Measurements from ENCODE around the gene PIAS2.
"Not testable (repeated sequence)": the region's sequence is repeated elsewhere in the genome, so short reads cannot be mapped to it uniquely, and the experiment has no call there.

Gene PIAS2

DNA sequence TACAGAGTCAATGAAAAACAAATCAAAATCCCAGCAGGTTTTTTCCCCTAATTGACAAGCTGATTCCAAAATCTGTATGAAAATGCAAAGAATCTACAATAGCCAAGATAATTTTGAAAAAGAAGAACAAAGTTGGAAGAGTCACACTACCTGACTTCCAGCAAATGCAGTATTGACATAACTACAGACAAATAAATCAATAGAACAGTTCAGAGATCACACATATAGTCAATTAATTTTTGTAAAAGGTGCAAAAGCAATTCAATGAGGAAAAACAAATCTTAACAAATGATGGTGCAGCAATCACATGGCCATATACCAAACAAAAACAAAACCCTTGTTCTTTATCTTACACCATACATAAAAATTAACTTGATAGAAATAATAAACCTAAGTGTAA lies 85.9 kb downstream of the PIAS2 start:
- no peak for DNase-seq

DNA sequence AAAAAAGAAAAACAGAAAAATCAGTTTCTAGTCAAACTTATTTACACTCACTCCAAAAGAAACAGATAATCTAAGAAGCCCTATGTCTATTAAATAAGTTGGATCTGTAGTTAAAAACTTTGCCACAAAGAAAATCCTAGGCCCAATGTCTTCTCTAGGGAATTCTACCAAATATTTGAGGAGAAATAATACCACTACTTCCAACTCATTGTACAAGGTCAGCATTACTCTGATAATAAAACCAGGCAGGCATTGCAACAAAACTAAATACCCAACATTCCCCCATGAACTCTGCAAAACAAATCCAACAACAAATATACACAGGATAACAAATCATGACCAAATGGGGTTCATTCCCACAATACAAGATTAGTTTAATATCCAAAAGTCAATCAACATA lies 86.7 kb downstream of the PIAS2 start:
- no peak for DNase-seq

DNA sequence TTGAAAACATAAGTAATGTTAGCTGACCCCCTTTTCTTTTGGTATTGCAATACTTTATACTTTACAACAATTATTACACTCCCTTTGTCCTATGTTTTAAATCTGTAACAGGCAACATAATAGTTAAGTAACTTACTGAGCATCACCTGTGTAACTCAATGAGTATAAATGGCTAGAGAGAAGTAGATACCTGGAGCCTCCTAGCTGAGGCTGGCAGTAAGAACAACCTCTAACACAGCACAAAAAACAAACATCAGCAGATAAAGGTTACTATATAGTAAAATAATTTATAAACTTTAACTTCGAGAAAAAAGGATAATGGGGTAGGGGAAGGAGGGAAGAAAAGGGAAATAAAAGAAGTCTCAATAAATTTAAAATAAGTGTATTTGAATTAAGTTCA lies 87.4 kb downstream of the PIAS2 start:
- DNase-seq, result no peak

DNA sequence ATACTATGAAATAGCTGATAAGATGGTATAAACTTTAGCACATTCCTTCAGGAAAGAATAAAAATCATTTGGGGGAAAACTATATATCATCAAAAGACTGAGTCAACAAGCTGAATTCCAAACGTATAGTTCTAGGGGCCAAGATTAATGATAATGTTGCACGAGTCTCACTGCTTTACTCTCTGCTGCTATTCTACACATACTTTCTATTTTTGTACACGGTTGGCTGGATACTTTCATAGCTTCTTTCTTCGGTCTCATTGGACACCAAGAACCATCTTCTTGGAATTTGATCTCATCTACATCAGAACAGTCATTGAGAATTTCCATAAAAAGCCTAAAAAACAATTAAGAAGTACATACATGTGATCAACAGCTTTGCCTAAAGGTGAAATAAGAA lies 87.8 kb downstream of the PIAS2 start:
- no peak for DNase-seq

DNA sequence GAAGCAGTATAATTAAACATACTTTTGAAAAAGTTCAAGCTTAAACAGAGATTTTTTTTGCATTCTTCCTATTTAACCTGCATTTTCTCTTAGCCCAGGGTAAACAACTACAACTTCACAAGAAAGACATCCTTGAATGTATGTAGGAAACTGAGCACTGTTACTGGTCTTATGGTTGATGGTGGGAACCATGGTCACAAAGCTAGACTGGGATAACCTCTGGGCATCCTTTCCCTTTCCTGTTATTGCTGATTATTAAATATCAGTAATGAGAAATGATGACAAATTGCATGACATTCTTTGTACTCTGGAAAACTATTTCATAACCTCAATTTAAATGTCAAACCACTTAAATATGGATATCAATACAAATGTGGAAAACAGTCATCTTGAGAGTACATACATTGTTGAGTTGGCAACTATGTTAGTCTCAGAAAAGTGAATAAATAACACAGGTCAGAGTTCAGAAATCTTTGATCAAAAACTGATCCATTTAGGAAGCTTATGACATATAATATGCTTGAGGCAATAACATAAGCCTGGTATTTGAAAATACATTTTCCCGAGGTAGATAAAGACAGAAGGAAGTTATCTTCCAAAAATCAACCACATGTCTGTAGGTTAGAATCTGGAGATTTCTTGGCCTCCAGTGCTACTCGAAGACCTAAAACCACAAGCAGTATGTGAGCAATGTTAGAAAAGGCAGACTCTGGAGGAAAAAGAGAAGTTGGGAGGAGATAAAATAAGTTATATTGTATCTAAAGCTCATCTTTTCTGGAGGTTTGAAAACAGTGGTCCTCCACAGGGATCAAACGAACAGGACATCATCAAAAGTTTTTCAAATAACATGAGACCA lies 95.2 kb downstream of the PIAS2 start:
- DNase-seq, result no peak

DNA sequence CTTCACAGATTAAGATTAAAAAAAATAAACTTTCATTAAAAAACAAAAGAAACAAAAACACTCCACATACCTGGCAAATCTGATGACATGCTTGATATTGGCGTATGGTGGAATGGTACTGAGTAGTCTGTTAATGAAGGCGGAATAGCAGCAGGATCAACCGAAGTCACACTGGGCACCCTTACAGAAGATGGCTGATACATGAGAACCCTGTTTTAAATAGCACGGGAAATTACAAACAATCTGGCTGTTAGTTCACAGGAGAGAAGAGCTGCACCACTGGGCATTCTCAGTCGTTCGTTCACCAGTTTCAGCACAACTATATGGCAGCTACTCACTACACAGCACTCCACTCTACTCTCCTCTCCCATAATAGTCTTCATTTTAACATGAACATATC lies 96.4 kb downstream of the PIAS2 start:
- DNase-seq, result no peak

DNA sequence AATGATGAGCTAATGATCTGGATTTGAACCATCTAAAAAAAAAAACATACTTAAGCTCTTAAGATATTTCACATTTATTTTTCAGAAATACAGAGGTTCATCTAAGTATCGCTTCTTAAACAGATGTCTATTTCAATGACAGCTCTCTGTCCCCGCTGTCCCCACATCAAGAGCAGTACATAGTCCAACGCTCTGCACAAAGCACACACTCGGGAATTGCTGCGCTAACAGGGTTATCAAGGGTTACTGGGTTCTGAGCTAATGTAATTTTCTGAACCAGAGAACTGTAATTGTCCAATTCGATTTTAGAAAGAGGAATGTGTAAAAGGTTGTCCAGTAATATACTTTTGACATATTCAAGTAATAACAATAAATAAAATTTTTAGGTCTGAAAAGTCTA lies 101.6 kb downstream of the PIAS2 start:
- no peak for DNase-seq

DNA sequence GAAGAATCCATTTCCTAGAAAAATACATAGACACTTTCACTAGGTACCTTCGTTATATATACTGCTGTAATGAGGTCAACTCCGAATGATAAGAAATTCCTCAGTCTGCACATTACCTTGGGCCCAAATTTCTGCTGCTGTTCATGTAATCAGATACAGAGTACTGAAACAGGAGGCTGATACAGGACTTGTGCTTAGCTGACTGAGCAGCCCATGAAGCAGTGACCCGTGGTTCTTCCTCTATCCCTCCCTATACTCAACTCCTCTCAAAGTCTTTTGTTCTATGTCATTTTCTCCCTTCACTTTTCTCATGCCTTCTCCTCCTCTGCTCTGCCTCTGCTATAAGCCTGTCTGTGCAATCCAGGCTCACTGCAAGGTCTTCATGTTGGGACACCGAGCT lies 102.9 kb downstream of the PIAS2 start:
- no peak for DNase-seq

DNA sequence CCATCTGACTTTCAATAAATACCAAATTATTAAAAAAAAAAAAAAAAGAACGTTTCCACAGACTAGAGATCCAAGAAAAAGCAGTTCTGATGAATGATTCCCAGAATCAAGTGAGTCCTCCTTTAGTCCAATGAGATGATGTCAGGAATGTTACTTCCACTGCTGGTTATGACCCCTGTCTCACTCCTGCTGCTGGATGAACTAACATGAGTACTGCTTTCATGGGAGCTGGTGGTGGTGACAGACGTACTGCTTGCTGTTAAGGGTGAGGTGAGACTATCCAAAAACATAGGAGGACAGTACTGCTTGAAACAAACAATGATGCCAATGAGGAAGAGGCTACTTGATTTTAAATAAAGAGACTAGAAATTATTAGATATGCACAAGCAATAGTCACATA lies 105.0 kb downstream of the PIAS2 start:
- no peak for DNase-seq

DNA sequence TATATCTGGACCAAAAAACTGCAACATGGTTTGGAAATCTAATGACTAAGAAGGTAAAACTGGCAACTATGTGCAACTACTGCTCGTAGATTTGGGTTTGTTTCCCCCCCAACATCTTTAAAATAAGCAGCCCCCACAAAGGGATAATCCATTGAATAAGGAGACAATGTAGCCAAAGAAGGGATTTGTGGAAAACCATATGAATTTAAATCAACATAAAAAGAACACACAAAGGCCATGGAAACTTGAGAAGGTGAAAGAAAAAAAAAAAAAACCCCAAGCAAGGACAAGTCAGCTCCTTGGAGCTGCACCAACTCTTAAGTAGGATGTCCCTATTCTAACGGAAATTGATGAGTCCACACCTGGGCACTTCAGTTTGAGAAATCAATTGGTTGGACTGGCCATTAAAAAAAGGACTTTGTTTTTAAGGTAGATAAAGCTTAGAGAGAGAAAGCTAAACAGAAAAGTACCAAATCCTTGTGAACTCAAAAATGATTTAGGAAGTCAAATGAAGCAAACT lies 106.8 kb downstream of the PIAS2 start:
- no peak for DNase-seq

DNA sequence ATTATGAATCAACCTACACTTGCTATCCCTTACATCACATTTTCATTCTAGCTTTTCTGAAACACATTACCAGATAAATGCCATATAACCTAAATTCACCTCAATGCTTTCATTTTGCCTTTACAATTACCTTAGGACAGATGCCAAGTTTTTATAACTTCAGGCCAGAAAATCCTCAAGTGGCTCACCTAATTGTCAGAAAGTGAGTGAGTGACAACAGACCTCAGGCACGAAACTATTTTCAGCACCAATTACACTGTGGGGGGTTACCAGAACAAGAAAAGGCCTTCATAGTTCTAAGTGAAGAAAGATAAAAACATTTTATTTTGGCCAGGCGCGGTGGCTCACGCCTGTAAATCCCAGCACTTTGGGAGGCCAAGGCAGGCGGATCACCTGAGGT lies 108.2 kb downstream of the PIAS2 start:
- DNase-seq, result no peak

DNA sequence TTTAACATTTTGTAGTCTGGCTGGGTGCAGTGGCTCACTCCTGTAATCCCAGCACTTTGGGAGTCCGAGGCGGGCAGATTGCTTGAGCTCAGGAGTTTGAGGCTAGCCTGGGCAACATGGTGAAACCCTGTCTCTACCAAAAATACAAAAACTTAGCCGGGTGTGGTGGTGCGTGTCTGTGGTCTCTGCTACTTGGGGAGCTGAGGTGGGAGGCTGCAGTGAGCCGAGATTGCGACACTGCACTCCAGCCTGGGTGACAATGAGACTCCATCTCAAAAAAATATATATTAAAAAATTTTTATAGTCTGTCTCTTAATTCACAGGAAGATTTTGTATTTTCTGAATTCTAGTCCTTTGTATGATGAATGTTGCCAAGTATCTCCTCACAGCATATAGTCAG lies 121.4 kb downstream of the PIAS2 start:
- DNase-seq, result not testable (repeated sequence)

DNA sequence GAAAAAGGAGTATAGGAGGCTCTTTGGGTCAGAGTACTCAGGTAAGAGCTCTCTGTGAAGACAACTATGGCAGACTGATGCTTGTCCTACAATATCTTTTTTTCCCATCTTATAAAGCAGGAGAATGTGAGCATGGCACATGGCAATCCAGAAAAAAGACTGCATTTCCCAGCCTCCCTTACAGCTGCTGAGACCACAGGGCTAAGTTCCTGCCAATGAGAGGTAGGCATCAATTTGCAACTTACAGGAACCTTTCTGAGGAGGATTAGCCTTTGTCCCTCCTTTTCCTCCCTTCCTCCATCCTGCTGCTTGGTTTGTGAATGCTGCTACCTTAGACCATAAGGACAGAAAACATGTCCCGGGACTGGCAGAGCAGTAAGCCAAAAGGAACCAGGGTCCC lies 122.7 kb downstream of the PIAS2 start:
- no peak for DNase-seq

DNA sequence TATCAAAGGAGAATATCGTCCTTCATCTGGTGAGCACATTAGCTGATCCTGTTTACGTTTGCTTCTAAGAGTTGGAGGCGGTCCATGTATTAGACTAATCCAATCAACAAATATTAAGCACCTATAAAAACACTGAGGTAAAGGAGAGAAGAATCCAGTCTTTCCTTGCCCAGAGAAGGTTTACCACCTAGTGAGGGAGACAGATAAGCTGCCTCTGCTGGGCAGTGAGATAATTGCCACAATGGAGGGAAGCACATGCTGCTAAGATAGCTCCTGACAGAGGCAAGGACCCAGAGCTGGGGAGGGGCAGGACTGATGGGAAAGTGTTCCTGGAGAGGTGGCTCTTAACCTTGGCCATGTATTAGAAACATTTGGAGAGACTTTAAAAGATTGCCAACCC lies 123.7 kb downstream of the PIAS2 start:
- no peak for DNase-seq

DNA sequence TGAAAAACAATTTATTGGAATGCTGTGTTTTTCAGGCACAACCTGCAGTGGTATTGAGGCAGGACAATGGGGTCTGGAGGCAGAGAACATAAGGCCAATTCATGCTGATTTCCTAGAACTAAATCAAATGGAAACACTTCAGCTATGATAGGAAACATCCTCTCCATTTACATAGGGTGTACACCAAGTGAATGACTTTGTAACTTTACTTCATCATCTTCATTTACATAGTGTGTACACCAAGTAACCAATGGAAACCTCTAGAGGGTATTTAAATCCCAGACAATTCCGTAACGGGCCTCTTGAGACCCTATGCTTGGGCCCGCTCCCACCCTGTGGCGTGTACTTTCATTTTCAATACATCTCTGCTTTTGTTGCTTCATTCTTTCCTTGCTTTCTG lies 128.2 kb downstream of the PIAS2 start:
- no peak for DNase-seq

DNA sequence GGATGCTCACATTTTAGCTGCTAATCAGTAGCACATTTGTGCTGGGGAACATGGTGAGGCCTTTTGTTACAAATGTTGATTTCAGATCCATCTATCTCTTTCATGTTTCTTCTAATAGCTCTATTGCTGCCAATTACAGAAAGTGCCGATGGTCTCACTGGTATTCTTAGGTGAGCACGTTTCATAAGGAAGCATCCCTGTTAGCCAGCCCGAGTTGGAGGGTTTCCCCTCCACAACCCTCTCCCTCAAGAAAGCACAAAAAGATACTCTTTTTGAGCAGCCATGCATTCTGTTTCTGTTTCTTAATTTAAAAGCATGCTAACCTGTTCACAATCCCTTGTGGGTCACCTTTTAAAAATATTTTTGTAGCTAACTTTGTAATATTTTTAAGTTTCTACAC lies 129.6 kb downstream of the PIAS2 start:
- DNase-seq, result no peak

DNA sequence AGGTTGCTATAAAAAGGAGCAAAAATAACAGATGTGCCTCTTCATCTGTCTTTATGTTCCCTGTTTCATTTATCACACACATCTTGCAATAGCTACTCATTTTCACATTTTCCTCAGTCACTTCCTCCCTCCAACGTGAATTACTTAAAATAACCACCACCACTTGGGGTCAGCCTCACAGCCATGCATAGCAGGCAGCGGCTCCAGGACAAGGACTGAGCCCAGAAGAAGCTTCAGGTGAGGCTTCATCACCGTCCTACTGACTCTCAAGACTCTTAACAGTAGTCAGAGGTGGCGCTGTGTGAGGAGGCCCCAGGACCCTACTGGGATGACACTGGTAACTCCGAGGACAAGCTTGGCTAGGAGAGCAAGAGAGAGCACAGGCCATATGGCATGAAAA lies 144.9 kb downstream of the PIAS2 start:
- DNase-seq, result no peak

DNA sequence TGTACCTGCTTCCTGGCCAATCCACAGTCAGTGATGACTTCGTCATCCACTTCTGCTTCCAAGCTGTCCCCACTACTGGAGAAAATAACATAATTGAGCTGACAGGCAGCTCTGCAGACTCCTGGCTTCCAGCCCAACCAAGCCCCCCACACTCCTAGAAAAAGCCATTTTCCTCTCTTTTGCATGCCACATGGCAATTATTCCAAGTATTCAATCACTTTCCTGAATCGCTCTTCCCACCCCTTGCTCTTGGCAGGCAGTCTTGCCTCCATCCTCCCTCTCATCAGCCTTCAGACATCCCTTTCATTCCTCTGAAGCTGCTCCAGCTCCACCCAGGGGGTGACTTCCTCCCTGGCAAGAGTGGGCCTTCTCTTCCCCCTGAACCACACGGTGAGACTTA lies 146.2 kb downstream of the PIAS2 start:
- DNase-seq, result no peak

DNA sequence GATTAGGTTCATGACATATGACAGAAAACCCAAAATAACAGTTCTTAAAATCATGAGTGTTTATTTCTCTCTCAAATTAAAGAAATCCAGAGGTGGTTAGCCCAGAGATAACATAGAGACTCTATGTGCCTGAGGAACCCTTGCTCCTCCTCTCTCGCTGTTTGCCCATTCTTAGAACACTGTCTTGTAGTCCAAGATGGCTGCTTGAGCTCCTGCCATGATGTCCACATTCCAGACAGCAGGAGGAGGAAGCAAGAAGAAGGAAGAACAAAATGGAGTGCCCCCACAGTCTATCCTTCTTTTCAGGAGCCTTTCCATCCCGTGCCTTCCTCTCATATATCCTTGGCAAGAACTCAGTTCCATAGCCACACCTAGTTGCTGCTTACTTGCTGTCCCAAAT lies 146.6 kb downstream of the PIAS2 start:
- no peak for DNase-seq

DNA sequence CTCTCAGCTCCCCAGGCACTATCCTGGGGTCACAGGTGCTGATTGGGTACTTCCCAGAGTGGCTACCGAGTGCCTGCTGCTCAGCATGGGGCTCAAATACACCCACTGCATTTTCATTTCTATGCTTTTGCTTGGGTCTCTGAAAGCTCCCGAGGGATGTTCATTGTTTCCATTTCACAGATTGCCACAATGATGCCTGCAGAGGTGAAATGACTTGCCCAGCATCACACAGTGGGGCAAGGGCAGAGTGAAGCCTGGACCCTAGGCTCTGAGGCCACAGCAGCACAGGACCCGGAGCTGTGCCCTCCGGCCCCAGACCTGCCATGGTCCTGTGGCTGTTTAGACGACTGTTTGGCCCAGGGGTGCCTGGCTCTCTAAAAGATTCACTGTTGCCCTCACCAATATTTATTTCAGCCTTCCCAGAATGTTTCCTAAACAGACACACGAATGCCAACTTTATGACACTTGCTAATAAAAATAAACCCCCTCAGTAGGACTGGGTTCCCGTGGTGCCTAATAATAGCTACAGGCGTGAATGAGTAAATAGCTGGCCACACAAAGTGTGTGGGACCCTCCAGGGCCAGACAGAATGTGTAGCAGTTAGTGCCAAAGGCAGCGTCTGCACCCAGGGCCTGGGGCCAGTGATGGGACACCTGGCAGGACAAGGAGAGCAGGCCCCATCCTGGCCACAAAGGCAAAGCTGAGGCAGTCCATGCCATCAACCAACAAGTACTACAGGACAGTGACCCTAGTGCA lies 149.0 kb downstream of the PIAS2 start:
- DNase-seq, result no peak

DNA sequence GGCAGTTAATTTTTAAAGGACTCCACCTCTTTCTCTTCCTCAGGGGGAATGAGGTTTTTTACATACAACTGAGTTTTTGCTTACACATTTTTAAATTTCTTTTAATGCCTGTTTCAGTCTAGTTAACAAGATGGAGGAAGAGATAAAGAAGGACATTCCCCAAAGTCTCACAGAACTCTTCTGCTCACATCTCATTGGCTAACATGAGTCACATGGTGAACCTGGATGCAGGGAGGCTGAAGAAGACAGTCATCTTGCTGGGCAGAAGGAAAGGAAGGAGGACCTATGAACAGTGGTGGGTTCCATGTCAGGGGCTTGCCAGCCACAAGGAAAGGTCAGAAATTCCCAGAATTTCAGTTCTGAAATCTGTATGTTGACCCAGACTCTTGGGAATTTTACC lies 150.1 kb downstream of the PIAS2 start:
- no peak for DNase-seq

DNA sequence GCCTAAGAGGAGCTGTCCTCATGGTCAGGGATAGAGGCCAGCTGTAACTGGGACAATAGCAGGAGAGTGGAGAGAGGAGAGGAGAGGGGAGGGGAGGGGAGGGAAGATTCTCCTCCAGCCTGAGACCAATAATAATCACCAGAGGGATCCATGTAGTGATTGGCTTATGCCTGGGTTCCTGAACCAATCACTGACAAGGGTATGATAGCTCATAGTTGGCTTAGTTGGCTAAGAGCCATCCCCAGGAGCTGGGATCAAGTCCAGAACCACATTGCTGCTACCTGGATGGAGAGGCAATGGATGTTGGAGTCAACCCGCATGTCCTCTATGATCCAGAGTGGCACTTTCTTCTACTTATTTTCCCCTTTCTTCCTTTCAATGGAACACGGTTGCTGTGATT lies 152.7 kb downstream of the PIAS2 start:
- no peak for DNase-seq

DNA sequence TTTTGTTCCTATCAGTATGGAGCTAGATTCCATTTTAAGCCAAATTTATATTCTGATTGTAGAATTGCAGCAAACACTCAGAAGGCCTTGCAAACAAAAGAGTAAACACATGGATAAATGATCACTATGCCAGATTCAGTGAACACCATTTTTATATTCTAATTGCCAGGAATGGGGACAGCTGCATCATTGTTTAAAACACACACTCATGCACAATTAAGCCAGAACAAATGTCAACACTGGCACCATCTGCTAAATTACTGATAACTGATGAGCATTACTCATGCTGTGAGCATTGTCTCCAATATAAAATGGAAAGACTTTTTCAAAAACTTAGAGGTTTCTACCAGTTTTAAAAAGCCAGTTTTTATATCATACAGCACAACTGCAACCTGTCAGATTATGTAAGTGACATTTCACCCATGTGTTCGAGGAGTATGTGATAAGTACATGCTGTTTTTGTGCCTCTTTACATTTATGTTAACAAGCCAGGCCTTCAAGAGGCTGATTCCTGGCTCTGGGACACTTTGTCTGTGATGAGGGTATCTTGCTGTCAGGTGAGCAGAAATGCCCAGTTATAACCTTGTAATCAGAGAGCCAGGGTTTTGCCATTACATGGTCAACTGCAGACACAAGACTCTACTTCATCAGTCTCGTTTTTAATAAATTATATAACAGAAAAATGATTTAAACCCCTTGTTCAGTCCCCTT lies 156.1 kb downstream of the PIAS2 start:
- DNase-seq, result no peak

DNA sequence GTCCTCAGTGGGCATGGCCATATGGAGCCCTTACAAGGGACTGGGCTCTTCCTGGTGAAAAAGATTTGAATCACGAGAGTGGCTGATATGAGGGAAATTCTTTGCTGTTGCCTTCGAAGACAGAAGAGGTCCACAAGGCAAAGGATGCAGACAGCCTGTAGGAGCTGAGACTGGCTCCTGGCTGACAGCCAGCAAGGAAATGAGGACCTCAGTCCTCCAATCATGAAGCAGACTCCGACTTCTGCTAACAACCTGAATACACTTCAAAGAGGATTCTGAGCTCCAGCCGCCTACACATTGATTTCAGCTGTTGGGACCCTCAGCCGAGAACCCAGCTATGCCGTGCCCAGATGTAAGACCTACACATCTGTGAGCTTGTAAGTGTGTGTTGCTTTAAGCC lies 157.4 kb downstream of the PIAS2 start:
- DNase-seq, result no peak

Measured in cortex of kidney (tissue), 1 donor.